ENCODE measurements around the gene CENPV. TPM values are rescaled to one million over a fixed set of nuclear protein-coding genes. Genes with fewer than 3 reads are reported as not detected.
A peak's percentile ranks its signal among the peaks of the same experiment; 100 is the strongest.
"Not testable (repeated sequence)": the region's sequence is repeated elsewhere in the genome, so short reads cannot be mapped to it uniquely, and the experiment has no call there.

The CENPV gene
- polyA plus RNA-seq (2013, experiment 1 of 2; ENCODE audit: insufficient read length): 49.4 TPM
- 48.3 TPM for polyA plus RNA-seq (2013, experiment 2 of 2; ENCODE audit: insufficient read length)

DNA sequence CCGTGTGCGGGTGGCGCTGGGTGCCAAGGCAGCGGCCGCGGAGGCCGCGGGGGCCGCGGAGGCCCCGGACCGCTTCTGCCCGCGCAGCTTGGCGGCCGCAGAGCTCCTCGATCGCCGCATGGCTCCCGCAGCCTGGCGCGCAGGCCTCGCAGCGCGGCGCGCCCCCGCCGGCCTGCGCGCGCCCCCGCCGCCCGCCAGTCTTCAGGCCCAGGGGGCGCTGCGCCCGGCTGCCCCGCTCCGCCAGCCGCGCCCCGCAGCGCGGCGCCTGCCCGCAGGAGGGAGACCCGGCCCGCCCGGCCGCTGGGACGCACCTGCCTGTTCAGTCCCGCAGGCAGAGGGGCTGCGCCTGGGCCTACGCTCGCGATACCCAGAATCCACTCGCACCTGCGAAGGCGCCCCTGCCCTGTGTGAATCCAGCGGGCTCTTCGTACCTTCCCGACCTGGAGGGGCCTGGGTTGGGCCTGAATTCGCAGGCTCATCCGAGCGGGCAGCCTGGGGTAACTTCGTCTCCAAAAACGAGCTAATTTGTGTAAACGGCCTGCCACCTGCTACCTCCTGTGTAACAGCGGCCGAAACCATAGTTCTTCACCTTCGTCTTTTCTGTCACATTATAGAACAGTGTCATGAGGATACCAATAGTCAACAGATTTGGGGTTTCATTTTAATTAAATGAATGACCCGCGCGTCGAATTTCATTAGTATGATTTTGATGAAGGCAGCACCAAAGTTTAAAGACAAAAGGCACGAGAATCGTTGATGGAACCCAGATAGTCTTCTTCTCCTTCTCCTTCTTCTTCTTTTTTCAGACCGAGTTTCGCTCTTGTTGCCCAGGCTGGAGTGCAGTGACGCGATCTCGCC is at the start of gene CENPV:
CENPV (minus strand) TSS at position 153 of the 858 bp plus-strand sequence; CDS start at position 120, 33 bp downstream.
- DNase-seq: peak; percentile 50

DNA sequence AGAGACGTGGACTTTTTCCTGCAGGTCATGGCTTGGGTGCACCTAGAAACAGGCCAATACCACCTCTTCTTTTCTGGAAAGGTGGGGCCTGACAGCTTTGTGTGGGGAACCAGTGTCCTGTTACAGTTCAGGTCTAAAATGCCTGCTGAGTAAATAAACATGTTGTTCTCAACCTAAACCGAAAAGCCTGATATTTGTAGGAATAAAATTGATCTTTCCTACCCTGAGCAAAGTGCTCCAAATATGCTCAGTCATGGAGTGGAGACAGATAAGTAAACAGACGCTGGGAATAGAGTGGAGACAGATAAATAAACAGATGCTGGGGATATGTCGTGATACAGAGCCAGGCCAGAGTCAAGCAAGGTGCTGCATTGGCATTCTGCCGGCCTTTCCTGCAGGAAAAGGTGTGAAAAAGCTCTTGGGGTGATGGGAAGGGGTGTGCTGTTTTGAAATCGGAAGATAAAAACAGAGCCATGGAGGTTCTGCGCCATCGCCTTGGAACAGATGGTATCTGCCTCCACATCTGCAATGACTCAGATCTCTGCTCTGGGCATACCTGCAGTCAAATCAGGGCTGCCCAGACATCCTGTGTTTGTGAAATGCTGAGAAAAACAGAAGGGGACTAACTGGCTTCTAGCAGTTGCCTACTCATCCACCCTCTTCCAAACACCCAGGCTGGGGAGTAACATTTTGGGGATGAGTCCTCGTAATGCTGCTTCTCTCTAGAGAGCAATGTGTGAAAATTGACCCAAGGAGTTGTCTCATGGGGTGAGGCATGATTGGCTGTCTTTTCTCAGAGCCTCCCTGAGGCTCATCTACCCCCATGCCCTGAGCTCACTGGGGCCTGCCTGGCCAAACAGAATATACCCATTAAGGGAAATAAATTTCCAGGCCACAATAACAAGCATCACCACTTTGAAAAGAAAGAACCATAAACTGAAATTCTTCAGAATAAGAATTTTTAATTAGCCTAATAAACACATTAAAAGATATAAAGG is 45.3 kb upstream of the CENPV start:
- no peak for DNase-seq

DNA sequence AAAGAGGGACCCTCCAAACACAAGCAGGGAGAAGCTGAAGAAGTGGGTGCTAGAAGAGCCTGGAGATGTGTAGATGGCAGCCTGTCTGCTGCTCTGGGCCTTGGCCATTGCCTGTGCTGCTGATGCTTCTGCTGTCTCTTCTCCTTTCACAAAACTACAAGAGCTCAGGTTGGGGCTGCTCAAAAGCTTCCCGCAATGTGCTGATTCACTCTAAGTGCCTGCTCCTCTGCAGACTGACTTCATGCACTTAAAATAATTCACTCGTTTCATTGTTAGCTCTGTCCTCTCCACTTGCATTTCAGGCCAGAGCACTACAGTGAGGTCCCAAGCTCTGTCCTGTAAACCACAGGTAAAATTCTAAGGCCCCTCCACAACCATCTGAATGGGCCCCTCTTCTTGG is 43.4 kb upstream of the CENPV start:
- DNase-seq: not testable (repeated sequence)

DNA sequence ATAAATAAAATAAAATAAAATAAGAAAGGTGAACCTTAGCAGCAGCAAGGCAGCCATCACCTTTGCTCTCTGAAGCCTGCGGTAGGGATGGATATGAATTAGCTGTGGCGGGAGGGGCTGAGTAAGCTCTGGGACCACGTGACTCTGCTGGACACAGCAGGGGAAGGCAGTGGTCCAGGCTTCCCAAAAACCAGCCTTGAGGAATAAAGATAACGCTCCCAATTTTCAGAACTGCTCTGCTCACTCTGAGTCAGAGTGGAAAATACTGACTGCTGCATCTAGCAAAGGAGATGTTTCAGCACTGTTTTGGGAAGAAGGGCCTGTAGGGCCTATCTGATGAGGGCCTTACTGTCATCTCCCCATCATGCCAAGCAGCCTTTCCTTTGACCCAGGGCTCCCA is 42.6 kb upstream of the CENPV start:
- DNase-seq: not testable (repeated sequence)

DNA sequence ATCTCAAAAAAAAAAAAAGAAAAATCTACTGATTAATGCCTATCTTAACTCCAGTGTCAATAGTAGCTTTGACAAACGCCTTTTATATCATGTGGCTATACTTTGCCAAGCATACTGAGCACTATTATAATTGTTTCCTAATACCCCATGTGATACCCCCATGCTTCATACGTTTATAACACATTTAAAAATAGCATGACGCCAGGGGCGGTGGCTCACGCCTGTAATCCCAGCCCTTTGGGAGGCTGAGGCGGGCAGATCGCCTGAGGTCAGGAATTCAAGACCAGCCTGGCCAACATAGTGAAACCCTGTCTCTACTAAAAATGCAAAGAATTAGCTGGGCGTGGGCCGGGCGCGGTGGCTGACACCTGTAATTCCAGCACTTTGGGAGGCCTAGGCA is 39.2 kb upstream of the CENPV start:
- DNase-seq: not testable (repeated sequence)

DNA sequence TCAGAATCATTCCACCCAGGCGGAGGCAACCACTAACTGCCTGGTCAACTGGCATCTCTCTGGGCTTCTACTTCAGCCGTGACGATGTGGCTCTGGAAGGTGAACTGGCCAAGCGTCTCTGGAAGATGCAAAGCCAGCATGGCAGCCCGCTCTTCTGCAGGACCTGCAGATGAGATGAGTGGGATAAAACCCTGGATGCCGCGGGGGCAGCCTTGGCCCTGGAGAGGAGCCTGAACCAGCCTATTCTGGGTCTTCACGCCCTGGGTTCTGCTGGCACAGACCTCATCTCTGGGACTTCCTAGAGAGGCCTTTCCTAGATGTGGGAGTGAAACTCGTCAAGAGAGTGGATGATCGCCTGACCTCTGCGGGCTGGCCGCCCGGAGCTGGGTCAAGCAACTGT is 38.2 kb upstream of the CENPV start:
- DNase-seq: no peak

DNA sequence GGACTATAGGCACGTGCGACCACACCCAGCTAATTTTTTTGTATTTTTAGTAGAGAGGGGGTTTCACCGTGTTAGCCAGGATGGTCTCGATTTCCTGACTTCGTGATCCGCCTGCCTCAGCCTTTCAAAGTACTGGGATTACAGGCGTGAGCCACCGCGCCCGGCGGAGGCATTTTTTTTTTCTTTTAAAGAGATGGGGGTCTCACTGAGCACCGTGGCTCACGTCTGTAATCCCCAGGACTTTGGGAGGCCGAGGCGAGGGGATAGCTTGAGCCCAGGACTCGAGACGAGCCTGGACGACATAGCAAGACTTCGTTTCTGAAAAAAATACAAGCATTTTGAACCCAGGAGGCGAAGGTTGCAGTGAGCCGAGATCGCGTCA is 32.8 kb upstream of the CENPV start:
- not testable (repeated sequence) for DNase-seq

DNA sequence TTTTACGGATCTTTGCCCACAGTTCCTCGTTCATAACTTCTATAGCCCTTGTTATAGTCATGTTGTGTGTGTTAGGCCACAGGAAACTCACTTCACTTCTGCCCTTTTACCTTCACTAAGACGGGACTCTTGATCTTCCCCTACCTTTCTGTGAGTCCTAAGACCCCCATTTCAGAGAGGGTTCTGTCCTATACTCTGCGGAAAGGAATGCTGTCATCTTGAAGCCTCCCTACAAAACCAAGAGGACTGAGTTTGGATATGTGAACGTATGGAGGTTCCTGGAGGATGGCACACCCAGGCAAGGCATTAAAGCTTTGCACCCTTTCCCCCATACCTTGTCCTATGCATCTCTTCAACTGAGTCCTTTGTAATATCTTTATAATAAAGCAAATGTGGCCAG is 31.3 kb upstream of the CENPV start:
- DNase-seq: no peak

DNA sequence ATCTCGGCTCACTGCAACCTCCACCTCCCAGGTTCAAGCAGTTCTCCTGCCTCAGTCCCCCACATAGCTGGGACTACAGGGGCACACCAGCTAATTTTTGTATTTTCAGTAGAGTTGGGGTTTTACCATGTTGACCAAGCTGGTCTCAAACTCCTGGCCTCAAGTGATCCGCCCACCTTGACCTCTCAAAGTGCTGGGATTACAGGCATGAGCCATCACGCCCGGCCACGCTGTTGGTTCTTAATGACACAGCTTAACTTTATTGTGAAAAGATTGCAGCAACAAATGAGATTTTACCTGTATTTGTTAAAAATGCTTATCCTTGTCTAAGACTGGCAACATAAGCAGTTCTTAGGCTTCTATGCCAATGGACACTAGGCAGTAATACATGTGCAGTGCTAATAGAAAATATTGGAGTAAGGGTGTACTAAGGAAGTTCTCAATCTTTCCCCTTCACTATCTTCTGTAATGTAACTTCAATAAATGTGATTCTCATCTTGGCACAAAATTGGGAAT is 30.6 kb upstream of the CENPV start:
- no peak for DNase-seq

DNA sequence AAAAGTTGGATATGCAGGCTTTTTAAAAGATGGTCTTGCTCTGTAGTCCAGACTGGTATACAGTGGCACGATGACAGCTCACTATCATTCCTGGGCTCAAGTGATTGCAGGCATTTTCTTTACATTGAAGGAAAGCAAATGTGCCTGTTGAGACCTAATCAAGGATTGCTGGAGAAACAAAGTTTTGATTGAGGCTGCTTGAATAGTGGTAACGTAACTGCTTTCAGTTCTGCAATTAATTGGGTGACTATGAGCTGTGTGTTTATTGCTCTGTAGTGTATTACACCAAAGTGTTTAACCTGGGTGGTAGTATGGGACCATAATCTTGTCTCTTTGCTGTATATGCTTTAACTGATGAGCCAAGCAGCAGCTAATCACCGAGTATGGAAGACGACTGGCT is 29.9 kb upstream of the CENPV start:
- DNase-seq: no peak

DNA sequence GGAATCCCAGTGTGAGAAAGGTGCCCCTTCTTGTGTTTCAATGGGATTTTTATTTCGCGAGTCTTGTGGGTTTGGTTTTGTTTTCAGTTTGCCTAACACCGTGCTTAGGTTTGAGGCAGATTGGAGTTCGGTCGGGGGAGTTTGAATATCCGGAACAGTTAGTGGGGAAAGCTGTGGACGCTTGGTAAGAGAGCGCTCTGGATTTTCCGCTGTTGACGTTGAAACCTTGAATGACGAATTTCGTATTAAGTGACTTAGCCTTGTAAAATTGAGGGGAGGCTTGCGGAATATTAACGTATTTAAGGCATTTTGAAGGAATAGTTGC is 28.2 kb upstream of the CENPV start:
- no peak for DNase-seq

DNA sequence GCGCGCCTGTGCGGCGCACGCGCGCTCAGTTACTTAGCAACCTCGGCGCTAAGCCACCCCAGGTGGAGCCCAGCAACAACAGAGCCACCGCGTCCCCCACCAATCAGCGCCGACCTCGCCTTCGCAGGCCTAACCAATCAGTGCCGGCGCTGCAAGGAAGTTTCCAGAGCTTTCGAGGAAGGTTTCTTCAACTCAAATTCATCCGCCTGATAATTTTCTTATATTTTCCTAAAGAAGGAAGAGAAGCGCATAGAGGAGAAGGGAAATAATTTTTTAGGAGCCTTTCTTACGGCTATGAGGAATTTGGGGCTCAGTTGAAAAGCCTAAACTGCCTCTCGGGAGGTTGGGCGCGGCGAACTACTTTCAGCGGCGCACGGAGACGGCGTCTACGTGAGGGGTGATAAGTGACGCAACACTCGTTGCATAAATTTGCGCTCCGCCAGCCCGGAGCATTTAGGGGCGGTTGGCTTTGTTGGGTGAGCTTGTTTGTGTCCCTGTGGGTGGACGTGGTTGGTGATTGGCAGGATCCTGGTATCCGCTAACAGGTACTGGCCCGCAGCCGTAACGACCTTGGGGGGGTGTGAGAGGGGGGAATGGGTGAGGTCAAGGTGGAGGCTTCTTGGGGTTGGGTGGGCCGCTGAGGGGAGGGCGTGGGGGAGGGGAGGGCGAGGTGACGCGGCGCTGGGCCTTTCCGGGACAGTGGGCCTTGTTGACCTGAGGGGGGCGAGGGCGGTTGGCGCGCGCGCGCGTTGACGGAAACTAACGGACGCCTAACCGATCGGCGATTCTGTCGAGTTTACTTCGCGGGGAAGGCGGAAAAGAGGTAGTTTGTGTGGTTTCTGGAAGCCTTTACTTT is 27.6 kb upstream of the CENPV start, which contains the start of gene UBB:
UBB (plus strand) TSS at position 452 of the 856 bp plus-strand sequence. CDS start 817 bp downstream, outside the sequence.
- peak; percentile 99 for DNase-seq

DNA sequence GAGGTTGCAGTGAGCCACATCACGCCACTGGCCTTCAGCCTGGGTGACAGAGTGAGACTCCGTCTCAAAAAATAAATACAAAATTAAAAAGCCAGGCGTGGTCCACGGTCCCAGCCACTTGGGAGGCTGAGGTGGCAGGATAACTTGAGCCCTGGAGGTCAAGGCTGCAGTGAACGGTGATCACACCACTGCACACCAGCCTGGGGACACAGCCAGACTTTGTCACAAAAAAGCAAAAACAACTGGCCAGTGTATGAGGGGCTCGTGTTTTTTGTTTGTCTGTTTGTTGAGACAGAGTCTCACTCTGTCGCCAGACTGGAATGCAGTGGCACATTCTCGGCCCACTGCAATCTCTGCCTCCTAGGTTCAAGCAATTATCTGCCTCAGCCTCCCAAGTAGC is 26.4 kb upstream of the CENPV start:
- no peak for DNase-seq

DNA sequence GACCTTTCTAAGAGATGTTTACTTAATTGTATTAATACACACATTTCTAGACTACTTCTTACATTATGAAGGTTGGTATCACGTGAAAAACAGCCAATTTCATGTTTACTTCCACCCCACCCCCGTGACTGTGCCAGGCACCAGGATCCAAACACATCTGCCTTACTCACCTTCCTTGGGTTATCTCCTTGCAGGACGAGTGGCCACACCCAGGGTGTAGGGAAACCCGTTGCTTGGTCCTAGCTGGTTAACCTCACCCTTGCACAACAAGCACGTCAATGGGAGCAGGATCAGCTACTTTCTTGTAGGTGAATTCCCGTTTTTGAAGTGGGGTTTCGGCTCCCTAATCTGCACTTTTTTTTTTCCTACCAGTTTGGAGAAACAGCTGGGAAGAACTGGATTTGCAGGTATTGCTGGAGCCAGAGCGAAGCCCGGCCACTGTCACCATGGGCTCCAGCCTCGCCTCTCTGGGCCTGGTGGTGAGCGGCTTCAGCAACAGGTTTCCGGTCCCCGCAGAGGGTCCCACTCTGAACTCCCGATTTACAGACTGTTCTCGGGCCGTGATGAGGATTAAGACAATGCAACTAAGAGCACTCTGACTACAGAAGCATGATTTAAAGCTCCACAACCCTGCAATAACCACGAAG is 25.5 kb upstream of the CENPV start:
- DNase-seq: no peak

DNA sequence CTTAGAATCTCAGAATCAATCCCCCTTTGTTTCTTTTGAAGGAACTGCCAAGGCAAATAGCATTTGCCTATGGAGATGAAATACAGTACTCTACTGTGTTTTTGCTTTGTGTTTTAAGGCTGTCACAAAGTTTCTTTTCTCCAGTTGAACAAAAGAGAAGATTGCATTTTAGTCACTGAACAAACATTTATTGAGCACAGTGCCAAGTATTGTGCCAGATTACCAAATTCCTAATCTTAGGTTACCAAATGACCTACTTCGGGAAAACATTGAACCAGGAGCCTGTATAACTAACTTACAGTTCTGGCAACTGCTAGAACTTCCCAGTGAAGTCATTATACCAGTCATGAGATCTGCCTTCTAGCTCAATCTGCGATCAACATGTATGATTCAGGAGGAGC is 24.7 kb upstream of the CENPV start:
- peak; percentile 9 for DNase-seq

DNA sequence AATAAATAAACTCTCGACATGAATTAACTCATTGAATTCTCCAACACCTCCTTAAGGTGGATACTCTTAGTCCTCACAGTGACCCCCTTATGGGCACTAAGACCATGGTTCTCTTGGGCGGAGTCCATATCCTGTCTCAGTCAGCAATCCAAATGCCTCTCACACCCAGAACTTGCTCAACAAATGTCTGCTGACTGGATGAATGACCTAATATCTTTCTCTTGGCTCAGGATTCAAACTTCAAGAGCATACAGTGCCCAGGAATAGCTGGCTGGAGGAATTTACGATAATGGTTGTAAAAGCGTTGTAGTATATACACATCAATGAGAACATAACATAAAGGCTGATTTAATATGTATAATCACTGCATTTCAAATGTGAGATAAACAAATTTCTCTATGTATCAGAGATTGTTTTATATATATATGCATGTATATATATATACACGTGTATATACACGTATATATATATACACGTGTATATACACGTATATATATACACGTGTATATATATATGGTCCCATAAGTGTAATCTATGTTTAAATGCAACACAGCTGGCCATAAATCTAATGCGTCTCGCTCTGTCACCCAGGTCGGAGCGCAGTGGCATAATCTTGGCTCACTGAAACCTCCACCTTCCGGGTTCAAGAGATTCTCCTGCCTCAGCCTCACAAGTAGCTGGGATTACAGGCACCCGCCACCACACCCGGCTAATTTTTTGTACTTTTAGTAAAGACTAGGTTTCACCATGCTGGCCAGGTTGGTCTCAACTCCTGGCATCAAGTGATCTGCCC is 21.1 kb upstream of the CENPV start:
- DNase-seq: peak; percentile 14

DNA sequence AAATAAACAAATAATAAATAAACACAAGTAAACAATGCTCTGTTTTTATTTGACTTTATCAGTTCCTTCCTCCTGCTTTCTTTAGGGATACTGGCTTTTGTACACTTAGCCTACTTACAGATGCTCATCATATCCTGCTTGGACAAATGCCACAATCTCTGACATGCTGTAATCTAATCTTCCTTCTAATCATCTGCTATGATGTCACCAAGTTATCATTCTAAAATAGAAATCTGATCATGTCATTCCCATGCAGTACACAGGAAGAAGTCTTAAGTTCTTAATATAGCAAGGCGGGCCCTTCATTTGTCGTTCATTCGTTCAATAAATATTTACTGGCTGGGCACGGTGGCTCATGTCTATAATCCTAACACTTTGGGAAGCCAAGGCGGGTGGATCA is 18.5 kb upstream of the CENPV start:
- DNase-seq: peak; percentile 78

DNA sequence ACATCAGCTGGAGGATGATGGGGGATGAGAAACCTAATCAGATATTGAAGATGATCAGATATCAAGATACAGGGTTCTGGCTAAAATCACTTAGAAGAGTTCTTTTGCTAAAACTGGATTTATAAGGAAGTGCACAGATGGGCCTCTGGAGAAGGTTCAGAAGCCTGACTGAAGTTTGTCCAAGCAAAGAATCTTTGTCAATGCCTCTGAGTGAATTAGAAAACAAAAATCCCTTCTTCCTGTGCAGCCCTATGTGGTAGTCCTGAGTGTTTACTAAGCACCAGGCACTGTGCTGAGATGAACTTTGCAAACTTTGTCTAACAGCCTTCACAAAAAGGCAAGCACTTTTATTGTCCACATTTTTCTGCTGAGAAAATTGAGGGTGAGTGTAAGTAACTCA is 11.4 kb upstream of the CENPV start:
- DNase-seq: no peak

DNA sequence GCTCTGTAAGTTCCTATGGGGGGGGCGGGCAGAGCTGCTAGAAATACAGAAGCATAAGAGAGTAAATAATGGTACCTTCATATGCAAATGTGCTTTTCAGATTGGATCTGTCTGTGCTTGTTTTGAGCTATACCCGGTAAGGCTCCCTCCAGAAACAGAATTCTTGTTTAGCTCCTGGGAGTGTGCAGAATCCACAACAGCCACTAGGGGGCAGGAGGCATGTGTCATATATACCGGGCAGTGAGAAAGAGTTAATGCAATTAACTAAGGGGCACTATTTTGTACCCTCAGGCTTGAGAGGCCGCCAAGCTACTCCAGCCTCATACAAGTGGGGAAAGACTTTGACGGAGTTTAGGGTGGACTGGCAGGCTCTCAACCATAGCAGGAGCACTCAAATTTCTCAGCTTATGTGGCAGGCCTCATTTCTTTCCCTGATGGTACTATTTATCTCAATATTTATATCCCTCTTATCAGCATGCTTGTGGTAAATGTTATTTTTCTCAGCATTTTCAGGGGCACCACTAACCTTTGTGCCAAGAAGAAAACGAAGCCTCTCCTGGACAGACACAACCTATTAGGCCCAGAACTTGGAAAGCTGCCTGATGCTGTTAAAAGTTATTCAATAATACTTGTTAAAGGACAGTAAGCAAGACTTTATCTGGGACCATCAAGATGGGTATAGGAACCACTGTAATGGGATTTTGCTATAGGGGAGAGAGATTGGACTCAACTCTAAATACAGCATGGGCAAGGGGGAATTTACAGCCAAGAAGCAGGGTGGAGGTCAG is 10.7 kb upstream of the CENPV start:
- peak; percentile 63 for DNase-seq

DNA sequence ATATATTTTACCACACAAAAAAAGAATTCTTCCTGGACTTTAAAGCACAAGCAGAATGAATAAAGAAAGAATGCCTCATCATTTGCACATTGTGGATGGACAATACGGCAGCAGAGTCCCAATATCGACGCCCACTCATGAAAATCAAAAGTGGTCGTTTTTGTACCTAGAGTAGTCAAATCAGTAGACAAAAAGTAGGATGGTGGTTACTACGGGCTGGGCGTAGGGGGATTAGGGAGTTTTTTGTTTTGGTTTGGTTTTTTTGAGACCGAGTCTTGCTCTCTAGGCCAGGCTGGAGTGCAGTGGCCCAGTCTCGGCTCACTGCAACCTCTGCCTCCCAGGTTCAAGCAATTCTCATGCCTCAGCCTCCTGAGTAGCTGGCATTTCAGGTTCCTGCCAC is 8.6 kb upstream of the CENPV start:
- no peak for DNase-seq
